SK-N-SH treated with all-trans-retinoic acid at 6 μM for 48 hours (cell line): ENCODE results near the gene PSEN1.

Experiments
- ARNTL ChIP-seq: fragments of 450-650 bp; formaldehyde crosslinking; IDR thresholded peaks from 2 replicates; pipeline ENCODE4 v1.5.0; 2020; ENCODE audit warnings: low read depth, mild to moderate bottlenecking, moderate library complexity, borderline replicate concordance
- ESRRG ChIP-seq: fragments of 250-450 bp; sonication (Bioruptor Pico); IDR thresholded peaks from 2 replicates; pipeline ENCODE4 v1.6.1; 2021; ENCODE audit warnings: mild to moderate bottlenecking
- ISL1 ChIP-seq: fragments of 250-450 bp; sonication (Bioruptor Pico); IDR thresholded peaks from 2 replicates; pipeline ENCODE4 v2.1.2; 2022; ENCODE audit warnings: mild to moderate bottlenecking, moderate library complexity
- ZFP3 ChIP-seq: fragments of 250-450 bp; sonication (Bioruptor Pico); IDR thresholded peaks from 2 replicates; pipeline ENCODE4 v1.5.0; 2020; ENCODE audit warnings: mild to moderate bottlenecking, moderate library complexity

- TF ChIP-seq ZFP3 (CRISPR knock-in tag) (no peak), ISL1 (CRISPR knock-in tag) (no peak), ESRRG (CRISPR knock-in tag) (no peak), ARNTL (CRISPR knock-in tag) (no peak)
These were observed 52.2 kb downstream of the PSEN1 start for GRCh38 chr14:73188501-73188911.
